NCI-H1105 treated with DMSO at 0.1 percent for 48 hours (cell line): ENCODE data around the gene RSPH10B.
"Not testable (repeated sequence)": the region's sequence is repeated elsewhere in the genome, so short reads cannot be mapped to it uniquely, and the experiment has no call there.

Experiments used
- DNase-seq: peaks from one replicate; lab custom pipeline; 2025; lab: John Stamatoyannopoulos, UW

Gene RSPH10B

GRCh38 chr7:5970347-5970911 is at the start of gene RSPH10B:
Gene RSPH10B (minus strand): TSS chr7:5970689. CDS start chr7:5967116, 3,573 bp downstream.
- not testable (repeated sequence) for DNase-seq

GRCh38 chr7:6016653-6016966 is 46.1 kb upstream of the RSPH10B start:
- DNase-seq = no peak

GRCh38 chr7:6015917-6016652 is 45.6 kb upstream of the RSPH10B start:
- DNase-seq = peak; percentile 30

- DNase-seq = no peak
Observed at GRCh38 chr7:6012355-6013104, 42.0 kb upstream of the RSPH10B start.

GRCh38 chr7:6011541-6011940 is 41.1 kb upstream of the RSPH10B start:
- no peak for DNase-seq

GRCh38 chr7:6010370-6010769 is 39.9 kb upstream of the RSPH10B start:
- DNase-seq = not testable (repeated sequence)

GRCh38 chr7:6008668-6009611 is 38.5 kb upstream of the RSPH10B start, which contains the start of the genes AIMP2 and PMS2:
Gene AIMP2 (plus strand): TSS chr7:6009272. CDS start chr7:6009364, 92 bp downstream.
Gene PMS2 (minus strand): TSS chr7:6009049. CDS start chr7:6009019, 30 bp downstream.
- peak; percentile 98 for DNase-seq

GRCh38 chr7:6007835-6008590 is 37.5 kb upstream of the RSPH10B start:
- DNase-seq = not testable (repeated sequence)

GRCh38 chr7:6007386-6007785 is 36.9 kb upstream of the RSPH10B start:
- DNase-seq = no peak

GRCh38 chr7:5997210-5997808 is 26.8 kb upstream of the RSPH10B start:
- DNase-seq = peak; percentile 69

- not testable (repeated sequence) for DNase-seq
Observed at GRCh38 chr7:5987061-5987460, 16.6 kb upstream of the RSPH10B start.

- DNase-seq = not testable (repeated sequence)
Observed at GRCh38 chr7:5979680-5980314, 9.3 kb upstream of the RSPH10B start.

- not testable (repeated sequence) for DNase-seq
Observed at GRCh38 chr7:5973580-5973979, 3.1 kb upstream of the RSPH10B start.

GRCh38 chr7:5963810-5964209 is 6.7 kb downstream of the RSPH10B start:
- not testable (repeated sequence) for DNase-seq

GRCh38 chr7:5963205-5963604 is 7.3 kb downstream of the RSPH10B start:
- not testable (repeated sequence) for DNase-seq

GRCh38 chr7:5934945-5935450 is 35.5 kb downstream of the RSPH10B start:
- DNase-seq = not testable (repeated sequence)

- DNase-seq = not testable (repeated sequence)
Observed at GRCh38 chr7:5931905-5932644, 38.4 kb downstream of the RSPH10B start.

GRCh38 chr7:5931250-5931649 is 39.2 kb downstream of the RSPH10B start:
- DNase-seq = not testable (repeated sequence)

- DNase-seq = not testable (repeated sequence)
Observed at GRCh38 chr7:5930290-5930689, 40.2 kb downstream of the RSPH10B start.
